ENCODE results near the gene NEAT1. TPM values are rescaled to one million over a fixed set of nuclear protein-coding genes. Genes with fewer than 3 reads are reported as not detected.
A peak's percentile ranks its signal among the peaks of the same experiment; 100 is the strongest.
"Not testable (repeated sequence)": the region's sequence is repeated elsewhere in the genome, so short reads cannot be mapped to it uniquely, and the experiment has no call there.

Gene NEAT1
- total RNA-seq, 1 donor from 2014 or later: 1.6 TPM

DNA sequence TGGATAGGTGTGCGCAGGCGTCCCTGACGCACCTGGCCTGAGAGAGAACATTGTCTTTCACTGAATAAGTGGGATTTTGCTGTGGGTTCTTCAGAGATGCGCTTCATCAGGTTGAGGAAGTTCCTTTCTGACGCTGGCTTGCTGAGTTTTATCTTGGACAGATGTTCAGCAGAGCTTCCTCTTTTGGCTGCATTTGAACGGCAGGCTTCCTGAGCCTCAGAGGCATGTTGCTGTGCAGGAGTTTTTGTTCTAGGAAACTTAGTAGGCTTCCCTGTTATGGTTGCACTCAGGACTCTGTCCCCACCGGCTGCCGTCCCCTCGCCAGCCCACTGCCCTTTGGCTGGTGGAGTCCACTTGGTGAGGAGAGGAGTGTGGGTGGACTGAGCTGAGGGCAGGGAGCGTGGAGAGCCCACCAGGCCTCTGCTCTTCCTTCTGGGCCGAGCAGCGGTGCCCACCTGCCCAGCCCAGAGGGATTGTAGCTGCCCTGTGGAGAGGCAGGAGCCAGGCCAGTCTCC is 18.9 kb upstream of the NEAT1 start:
- no peak for DNase-seq (ENCODE audit: low spot score in 2 of 2)
- FAIRE-seq: no peak

DNA sequence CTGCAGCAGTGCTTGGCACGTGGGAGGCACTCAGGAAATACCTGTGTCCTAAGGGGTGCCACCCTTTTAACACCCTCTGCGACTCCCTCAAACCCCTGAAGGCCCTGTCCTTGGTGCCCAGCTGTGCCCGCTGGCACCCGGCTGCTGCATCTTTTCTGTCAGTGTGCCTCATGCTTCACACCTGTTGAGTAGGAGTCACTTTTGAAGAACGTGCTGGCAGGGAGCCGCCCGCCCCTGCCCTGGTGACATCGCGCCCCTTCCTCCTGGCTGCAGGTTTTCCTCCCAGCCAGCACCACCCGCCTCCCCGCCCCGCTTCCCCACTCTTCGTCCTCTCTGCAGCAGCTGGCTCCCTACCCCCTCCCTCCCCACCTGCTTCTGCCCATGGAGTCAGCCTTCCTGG is 18.4 kb upstream of the NEAT1 start:
- no peak for FAIRE-seq

DNA sequence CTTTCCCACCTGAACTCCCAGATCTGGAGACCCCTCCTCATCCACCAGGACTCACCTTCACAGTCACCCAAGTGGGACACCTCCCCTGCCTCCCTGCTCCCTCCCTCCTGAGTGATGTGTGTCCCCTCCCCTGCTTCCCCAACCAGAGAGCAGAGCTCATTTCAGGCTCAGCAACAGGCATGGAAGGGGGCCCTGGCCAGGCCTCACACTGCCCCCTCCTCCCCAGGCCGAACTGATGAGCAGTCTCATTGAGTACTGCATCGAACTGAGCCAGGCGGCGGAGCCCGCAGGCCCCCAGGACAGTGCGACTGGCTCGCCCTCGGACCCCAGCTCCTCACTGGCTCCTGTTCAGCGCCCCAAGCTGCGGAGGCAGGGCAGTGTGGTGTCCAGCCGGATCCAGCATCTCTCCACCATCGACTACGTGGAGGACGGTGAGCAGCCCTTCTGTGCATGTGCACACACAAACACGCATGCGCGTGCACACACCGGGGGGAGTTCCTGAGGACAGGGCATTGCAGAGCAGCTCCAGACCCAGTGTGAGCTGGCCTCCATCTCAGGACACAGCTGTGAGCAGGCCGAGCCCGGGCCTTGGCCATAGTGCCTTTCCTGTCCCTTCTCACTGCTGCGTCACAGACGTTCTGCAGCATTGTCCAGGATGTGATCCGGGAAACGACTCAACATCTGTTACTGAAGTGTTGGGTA is 17.8 kb upstream of the NEAT1 start:
- no peak for FAIRE-seq
- DNase-seq (ENCODE audit: low spot score in 2 of 2): no peak

More for the DNA sequence above, 18.4 kb upstream of the NEAT1 start:
- DNase-seq (ENCODE audit: low spot score in 2 of 2): no peak

DNA sequence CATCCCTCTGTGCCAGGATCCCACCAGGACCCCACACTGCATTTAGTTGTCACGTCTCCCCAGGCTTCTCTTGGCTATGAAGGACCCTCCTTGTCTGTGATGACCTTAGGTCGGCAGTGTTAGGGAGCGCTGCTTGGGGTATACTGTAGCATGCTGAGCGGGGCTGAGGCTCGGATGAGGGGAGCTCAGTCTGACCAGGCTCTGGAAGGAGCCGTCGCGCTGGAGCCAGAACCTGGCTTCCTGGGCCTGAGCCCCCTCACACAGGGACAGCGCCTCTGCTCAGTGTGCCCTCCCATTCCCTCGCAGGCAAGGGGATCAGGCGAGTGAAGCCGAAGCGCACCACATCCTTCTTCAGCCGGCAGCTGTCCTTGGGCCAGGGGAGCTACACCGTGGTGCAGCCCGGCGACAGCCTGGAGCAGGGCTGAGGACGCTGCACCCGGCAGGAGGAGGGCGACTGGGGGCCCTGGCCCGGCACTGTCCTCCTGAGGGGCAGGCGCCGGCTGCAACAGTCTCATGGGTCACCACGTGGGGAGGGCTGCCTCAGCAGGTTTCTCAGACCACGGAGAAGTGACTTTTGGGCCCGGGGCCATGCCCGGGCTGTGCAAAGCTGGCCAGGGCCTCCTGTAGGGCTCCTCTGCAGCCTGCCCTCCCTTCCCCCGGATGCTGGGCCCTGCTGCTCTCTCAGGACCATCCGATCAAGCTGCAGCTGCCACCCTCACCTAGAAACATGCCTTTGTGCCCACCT is 11.5 kb upstream of the NEAT1 start:
- FAIRE-seq (no peak), DNase-seq (ENCODE audit: low spot score in 2 of 2) (no peak)

DNA sequence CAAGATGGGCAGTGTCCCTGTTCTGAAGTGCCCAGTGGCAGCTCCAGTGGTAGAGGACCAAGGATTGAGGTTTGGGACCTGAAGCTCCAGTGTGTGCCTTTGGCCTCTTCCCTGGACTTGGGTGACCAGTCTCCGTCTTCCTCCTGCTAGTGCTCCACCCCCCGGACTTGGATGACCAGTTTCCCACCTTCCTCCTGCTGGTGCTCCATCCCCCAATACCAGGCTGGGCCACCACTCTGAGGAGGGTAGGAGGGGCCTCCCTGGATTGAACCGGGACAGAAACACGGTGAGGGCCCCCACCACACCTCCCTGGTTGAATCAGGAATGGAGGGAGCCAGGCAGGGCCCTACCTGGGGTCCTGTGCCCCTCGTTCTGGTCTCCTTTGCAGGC is 10.9 kb upstream of the NEAT1 start:
- DNase-seq (ENCODE audit: low spot score in 2 of 2) (no peak), FAIRE-seq (no peak)

DNA sequence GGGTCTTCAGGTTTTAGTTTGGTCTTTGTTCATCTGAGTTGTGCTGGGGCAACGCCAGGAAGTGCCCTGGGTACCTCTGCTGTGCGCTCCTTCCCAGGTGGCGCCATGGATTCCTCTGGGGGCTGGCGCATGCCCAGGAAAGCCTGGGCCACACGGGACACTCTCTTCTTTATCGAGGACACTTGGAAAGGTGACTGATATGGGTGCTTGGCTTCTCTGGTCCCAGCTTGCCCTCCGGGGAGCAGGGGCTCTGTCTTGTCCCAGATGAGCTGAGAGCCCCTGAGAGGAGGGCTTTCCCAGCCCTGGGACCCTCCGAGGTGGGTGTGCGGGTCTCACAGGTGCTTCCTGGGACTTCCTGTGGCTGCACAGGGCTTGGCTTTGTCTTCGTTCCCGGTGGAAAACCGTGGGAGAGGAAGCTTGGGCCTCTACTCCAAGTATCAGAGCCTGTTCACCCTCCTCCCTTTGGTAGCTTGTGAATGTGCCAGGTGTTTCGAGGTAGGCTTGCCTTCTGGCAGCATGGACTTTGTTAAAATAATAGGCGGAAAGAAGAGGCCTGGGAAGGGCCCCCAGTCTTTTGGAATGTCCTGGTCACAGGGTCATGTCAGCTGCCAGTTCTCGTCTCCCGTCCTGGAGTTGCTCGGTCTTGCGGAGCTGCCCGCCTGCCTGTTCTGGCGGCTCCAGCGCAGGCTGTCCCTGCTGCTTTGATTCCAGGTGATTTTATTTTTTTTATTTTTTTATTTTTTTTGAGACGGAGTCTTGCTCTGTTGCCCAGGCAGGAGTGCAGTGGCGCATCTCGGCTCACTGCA is 10.1 kb upstream of the NEAT1 start:
- DNase-seq (ENCODE audit: low spot score in 2 of 2): no peak
- no peak for FAIRE-seq

DNA sequence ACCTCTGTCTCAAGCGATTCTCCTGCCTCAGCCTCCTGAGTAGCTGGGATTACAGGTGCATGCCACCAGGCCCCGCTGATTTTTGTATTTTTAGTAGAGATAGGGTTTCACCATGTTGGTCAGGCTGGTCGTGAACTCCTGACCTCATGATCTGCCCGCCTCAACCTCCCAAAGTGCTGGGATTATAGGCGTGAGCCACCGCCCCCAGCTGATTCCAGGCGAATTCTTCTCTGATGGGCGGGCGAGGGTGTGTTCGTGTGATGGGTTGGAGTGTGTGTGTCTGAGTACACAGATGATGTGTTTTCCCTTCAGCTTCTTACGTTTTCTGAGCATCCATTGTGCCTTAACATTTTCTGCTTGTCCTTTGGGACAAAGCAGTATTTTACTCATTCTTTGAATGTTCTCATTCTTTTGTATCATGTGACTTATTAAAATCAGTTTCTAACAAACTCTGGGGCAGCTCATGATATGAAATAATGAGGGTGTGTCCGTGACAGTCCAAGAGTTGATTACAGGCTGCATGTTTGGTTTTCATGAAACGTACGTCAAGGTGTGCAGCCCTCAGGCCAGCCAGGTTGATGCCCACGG is 9.4 kb upstream of the NEAT1 start:
- not testable (repeated sequence) for FAIRE-seq; DNase-seq (ENCODE audit: low spot score in 2 of 2)

DNA sequence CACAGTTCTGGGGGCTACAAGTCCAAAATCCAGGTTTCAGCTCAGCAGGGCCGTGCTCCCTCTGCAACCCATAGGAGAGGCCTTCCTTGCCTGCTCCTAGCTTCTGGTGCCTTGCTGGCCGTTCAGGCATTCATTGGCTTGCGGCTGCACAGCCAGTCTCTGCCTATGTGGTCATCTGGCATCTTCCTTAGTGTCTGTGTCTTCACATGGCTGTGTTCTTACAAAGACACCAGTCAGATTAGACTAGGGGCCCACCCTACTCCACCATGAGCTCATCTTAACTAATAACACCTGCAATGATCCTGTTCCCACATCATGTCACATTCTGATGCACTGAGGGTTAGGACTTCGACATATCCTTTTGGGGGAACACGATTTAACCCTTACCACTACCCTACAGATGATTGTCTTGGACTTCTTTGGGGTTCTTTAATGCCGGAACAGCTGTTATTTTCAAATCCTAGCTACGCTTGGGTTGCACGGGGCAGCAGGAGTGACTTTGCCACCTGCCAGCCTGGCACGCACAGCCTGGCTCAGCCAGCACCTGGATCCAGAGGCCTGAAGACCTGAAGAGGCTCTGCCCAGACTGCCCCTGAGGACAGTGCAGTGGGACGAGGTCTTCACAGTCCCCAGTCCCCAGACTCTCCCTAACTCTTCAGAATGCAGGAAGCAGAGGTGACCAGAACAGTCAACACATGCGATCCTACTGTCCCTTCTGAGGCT is 7.7 kb upstream of the NEAT1 start:
- DNase-seq (ENCODE audit: low spot score in 2 of 2) (peak in 1 of 2 donors; percentile 24), FAIRE-seq (no peak)

DNA sequence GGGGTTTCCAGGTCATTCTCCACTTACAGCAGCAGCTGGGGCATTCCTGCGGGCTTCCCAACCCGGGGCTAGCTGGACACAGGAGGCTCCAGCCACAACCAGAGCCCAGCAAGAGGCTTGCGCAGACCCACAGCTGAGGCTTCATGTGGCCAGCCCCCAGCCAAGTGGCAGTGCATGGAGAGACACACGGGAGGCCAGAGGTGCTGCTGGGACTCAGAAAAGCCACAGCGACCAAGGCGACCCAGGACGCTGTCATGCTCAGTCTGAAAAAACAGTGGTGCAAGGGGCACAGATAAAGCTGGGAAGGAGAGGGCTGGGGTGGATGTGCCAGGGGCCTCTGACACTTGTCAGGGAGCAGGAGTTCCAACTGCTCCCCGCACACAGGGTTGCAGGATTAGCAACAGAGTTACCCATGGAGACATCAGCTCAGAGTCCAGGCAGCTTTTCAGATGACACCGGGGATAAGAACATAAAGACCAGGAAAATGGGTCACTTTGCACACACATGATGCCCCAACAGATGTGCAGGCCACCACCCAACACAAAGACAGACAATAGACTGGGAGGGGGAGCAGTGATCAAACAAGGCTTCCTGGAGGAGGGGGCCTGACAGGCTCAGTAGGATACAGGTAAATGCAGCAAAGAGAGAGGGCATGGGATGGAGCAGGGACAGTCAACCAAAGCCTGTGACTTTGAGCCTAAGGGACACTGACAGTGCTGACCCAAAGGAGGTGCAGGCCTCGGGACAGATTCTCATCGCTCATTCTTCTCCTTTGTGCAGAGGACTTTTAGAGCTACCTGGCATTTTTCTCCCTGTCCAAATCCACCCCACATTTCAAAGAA is 6.9 kb upstream of the NEAT1 start:
- no peak for FAIRE-seq
- DNase-seq (ENCODE audit: low spot score in 2 of 2): no peak

DNA sequence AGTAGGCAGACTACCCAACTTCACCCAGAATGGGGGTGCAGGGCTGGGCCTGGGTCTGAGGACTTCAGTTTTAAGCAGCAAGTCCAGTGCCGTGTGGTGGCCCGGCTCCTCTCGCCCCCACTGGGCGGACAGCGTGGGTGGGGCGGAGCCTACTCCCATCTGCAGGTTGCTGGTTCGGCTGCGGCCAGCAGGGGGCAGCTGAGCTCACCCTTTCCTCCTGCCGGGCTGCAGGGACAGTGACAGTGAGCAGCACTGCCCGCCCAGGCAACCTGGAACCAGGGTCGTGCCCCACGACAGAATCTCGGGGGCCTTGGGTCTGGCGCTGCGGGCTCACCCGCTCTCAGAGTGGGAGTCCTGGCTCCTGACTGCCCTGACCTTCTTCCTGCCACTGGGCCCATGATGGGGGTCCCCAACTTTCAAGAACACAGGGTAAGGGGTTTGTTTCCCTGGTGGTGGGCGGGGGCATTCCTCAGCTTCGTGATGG is 6.2 kb upstream of the NEAT1 start:
- FAIRE-seq (no peak), DNase-seq (ENCODE audit: low spot score in 2 of 2) (peak; percentile 84 to 91)

DNA sequence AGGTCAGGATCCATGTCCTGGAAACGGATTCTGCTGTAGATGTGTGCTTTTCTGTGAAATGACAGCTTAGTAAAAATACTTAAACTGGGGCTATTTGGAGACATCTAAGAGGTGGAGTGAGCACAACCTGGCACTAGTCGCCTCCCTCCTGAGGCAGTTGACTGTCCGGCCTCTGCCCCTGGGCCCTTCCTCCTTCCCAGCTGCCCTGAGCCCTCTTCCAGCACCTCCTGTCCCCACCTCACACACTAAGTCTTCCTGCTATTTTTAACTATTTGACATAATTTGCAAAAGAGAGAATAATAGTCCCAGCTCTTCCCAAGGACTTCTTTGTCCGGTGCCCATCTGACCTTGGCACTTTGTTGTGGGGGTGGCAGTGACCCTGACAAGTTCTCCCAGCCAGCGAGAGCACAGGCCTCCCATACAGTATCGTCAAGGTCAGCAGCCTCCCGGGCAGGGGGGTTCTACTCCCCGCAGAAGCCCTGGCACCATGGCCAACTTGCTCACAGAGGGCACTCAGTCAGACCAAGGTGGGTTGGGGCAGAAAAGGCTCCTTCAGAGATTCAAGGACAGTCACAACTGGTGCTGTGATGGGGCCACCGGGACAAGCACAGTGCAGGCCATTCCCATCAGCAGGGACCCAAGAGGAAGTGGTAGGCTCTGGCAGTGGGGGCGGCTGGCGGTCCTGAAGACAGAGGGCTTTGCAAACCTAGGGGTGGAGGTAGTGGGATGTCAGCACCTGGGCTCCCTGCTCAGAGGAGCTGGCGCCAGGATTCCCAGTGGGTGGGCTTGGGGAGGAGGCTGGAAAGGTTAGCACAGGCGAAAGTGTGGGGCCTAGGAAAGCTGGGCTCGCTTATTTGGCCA is 5.5 kb upstream of the NEAT1 start:
- FAIRE-seq: no peak

DNA sequence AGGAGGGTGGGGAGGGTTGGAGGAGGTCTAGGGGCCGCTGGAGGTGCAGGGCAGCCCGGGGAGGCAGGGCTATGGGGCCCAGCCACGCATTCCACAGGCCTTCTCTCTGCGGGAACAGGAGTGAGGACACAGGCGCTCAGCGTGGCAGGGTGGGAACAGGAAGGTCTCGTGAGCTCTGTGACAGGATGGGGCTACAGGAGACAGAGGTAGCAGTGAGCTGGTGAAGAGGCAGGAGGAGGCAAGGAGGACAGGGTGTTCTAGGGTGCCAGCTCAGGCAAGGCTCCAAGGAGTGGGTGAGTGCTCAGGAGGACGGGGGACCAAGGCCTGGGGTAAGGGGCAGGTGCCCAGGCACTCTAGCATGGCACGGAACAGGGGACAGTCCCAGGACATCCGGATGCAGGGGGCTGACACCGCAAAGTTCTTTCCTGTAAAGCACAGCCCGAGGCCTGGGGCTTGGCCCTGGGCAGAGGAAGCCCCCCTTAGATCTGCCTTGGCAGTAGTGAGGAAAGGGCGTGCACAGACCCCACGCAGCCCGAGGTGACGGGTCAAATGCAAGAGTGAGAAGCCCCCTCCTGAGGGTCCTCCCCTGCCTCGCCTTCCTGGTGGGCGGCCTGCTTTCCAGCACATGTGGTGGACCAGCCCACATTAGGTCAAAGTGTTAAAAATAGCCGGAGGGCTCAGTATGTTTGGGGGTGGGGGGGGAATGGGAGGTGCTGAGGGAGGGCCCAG is 4.7 kb upstream of the NEAT1 start:
- FAIRE-seq (no peak), DNase-seq (ENCODE audit: low spot score in 2 of 2) (no peak)

More for the DNA sequence above, 5.5 kb upstream of the NEAT1 start:
- DNase-seq (ENCODE audit: low spot score in 2 of 2): peak in 1 of 2 donors; percentile 30

DNA sequence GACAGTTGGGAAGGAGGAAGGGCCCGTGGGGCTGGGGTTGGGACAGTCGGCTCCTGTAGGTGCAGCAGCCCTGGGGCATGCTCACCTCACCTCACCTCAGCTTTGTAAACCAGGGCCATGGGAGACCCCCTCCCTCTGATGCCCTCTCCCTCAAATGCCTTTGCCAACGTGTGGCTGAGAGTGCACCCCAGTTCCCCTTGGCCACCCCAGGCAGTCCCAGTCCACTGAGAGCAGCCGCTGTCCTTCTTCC is 4.2 kb upstream of the NEAT1 start:
- DNase-seq (ENCODE audit: low spot score in 2 of 2) (no peak), FAIRE-seq (no peak)

DNA sequence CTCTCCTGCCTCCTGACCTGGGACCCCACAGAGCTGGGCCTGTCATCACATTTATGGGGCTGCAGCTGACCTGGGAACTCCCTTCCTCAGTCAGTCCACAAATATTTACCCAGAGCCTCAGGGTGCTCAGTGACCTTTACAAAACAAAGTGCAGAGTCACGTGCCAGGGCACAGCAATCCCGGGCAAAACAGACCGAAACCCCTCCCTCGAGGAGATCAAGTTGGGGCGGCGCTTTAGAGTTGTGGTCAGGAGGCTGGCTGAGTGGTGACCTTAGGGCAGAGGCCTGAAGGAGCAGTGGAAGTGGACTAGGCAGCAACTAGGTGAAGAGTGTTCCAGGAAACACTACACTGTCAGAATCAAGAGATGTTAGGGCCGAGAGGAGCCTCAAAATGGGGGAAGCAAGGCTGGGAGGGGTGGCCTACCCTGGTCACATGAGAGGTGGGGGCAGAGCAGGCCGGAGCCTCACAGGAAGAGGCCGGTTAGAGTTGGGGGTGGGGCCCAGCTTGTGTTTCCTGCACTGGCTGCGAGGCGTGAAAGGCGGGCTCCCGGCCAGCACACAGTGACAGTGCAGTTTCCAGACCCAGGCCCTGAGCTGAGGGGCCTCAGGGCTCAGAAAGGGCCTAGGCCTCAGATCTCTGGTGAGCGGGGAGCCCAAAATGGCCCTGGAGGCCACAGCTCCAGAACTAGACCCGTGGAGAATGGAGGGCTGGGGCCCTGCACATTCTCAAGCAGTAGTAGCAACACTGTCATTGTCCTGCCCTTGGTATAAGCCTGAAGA is 3.7 kb upstream of the NEAT1 start:
- no peak for FAIRE-seq
- DNase-seq (ENCODE audit: low spot score in 2 of 2): peak; percentile 74 to 77

DNA sequence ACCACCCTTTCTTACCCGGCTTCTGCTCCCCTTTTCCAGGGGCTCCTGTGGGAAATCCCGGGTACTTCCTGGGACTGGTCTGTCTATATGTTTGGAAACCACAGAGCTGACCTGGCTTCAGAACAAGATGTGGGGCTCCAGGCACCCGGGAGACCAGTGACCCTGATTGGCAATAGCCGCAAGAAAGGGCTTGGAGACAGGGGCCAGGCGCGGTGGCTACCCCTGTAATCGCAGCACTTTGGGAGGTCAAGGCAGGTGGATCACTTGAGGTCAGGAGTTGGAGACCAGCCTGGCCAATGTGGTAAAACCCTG is 3.2 kb upstream of the NEAT1 start:
- FAIRE-seq (no peak), DNase-seq (ENCODE audit: low spot score in 2 of 2) (no peak)

DNA sequence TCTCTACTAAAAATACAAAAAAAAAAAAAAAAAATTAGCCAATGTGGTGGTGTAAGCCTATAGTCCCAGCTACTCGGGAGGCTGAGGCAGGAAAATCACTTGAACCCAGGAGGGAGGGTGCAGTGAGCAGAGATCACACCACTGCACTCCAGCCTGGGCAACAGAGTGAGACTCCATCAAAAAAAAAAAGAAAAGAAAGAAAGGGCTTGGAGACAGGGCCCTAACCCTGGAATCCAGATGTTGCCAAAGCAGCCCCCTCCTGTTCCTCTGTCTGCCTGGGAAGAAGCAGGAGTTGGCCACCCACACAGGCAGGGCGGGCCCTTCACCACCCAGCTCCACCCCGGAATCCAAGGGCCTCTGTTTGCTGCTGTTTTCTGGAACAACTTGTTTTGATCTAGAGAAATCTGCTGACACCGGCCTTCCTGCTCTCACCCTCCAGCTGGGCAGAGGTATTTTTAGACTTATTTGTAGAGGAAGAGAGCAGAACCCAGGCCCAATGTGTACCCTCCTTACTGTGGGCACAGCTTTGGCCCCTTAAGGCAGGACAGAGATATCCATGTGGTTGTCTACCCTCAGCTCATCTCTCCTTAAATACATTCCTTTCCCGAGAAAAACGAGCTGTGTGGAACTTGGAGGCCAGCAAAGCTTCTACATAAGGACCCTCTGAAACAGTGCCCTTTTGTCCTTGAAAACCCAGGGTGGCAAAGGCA is 2.7 kb upstream of the NEAT1 start:
- DNase-seq (ENCODE audit: low spot score in 2 of 2) (peak; percentile 68 to 69), FAIRE-seq (no peak)
